ENCODE data around the gene TMEM178B. TPM values are rescaled to one million over a fixed set of nuclear protein-coding genes. Genes with fewer than 3 reads are reported as not detected.

The TMEM178B gene
- total RNA-seq, 4 donors from 2014 or later: 1.3 to 1.8 (median 1.5) TPM

DNA sequence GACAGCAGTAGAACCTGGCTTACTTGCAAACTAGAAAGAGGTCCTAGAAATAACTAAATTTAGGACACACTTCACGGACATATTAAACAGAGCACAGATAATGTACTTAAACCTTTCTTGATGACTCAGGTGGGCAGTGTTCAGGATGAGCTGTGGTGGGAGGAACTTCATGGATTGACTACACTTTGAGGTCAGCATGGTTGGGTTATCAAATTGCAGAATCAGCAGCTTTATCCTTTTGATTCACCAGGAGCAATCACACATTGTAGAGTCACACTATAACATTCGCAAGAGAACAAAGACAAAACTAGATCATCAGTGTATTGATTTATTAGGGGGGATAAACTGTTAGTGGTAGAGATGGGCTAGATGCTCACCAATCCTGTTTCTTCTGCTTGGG lies 438.7 kb downstream of the TMEM178B start:
- no peak for ATAC-seq
- H3K4me1 ChIP-seq: peaks cover 4 to 5% of the 10 kb centered on the region in 2 donors
- peaks cover 0 to 23% (median 3%) of the 10 kb centered on the region in 3 donors for H3K27me3 ChIP-seq

DNA sequence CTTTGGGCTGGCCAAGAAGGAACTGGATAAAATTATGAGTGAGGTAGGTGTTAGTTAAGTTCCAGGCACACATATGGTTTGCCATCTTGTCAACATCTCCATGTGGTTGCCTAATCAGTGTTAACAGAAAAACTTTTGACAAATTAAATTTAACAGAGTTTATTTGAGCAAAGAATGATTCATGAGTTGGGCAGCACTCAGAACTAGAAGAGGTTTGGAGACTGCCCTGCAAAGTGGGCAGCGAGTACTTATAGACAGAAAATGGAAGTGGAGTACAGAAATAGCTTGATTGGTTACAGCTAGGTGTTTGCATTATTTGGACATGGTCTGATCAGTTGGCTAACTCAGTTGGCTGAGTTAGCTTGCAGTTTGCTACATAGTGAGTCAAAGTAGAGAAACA lies 439.9 kb downstream of the TMEM178B start:
- TF ChIP-seq POLR2A (IDR thresholded peaks at IDR 0.05): no peak
- TF ChIP-seq, protein P1, sequence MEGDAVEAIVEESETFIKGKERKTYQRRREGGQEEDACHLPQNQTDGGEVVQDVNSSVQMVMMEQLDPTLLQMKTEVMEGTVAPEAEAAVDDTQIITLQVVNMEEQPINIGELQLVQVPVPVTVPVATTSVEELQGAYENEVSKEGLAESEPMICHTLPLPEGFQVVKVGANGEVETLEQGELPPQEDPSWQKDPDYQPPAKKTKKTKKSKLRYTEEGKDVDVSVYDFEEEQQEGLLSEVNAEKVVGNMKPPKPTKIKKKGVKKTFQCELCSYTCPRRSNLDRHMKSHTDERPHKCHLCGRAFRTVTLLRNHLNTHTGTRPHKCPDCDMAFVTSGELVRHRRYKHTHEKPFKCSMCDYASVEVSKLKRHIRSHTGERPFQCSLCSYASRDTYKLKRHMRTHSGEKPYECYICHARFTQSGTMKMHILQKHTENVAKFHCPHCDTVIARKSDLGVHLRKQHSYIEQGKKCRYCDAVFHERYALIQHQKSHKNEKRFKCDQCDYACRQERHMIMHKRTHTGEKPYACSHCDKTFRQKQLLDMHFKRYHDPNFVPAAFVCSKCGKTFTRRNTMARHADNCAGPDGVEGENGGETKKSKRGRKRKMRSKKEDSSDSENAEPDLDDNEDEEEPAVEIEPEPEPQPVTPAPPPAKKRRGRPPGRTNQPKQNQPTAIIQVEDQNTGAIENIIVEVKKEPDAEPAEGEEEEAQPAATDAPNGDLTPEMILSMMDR (IDR thresholded peaks at IDR 0.05 in 4 of 5, conservative IDR thresholded peaks at IDR 0.05 in 1 of 5): no peak
- ATAC-seq (no peak), DNase-seq (no peak)
- peaks cover 0 to 23% (median 3%) of the 10 kb centered on the region in 3 donors for H3K27me3 ChIP-seq
- peaks cover 4 to 5% of the 10 kb centered on the region in 2 donors for H3K4me1 ChIP-seq
- in situ Hi-C loops (cut with MboI; ENCODE audit: low sequenced_read_pairs in 4 of 4) (no loop called here), intact Hi-C loops (cut with DNase I; ENCODE audit: low total_unique reads) (no loop called here)
- H3K9me3 ChIP-seq: no peaks in the 10 kb centered on the region
- H3K27ac ChIP-seq: no peak overlapping the region
- no peaks in the 10 kb centered on the region for H3K36me3 ChIP-seq
- H3K4me3 ChIP-seq: no peak overlapping the region

More for the DNA sequence above, 438.7 kb downstream of the TMEM178B start:
- DNase-seq: no peak
- TF ChIP-seq POLR2A (IDR thresholded peaks at IDR 0.05): no peak
- TF ChIP-seq, protein P1 (IDR thresholded peaks at IDR 0.05 in 4 of 5, conservative IDR thresholded peaks at IDR 0.05 in 1 of 5): no peak
- intact Hi-C loops (cut with DNase I; ENCODE audit: low total_unique reads) (no loop called here), in situ Hi-C loops (cut with MboI; ENCODE audit: low sequenced_read_pairs in 4 of 4) (no loop called here)
- Histone ChIP-seq H3K27ac (no peak overlapping the region), H3K9me3 (no peaks in the 10 kb centered on the region), H3K36me3 (no peaks in the 10 kb centered on the region), H3K4me3 (peak overlapping the region in 1 of 4 donors; percentile 59)

DNA sequence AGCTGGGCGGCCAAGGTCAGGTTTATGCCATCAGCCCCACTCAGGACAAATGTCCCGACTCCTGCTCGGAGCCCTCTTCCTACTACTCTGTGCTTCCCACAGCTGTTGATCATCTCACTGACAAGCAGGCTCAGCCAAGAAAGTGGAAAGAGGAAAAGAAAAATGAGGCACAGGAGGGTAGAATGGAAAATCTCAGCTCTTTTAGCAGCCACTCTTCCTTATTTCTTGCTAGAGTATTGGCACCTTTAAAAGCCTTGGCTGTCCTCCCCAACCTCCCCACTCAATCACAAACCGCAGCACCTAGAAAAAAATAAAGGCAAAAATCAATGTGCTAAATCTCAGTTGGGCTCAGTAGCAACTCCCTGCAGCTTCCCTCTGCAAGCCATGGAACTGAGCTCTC lies 442.1 kb downstream of the TMEM178B start:
- Histone ChIP-seq H3K36me3 (no peaks in the 10 kb centered on the region), H3K27me3 (peaks cover 0 to 23% (median 3%) of the 10 kb centered on the region in 3 donors), H3K4me3 (no peak overlapping the region), H3K27ac (no peak overlapping the region), H3K4me1 (peaks cover 4 to 5% of the 10 kb centered on the region in 2 donors), H3K9me3 (no peaks in the 10 kb centered on the region)
- in situ Hi-C loops (cut with MboI; ENCODE audit: low sequenced_read_pairs in 4 of 4): no loop called here
- no peak for DNase-seq
- intact Hi-C loops (cut with DNase I; ENCODE audit: low total_unique reads): no loop called here
- TF ChIP-seq POLR2A (IDR thresholded peaks at IDR 0.05): no peak
- TF ChIP-seq, protein P1 (IDR thresholded peaks at IDR 0.05 in 4 of 5, conservative IDR thresholded peaks at IDR 0.05 in 1 of 5): no peak
- no peak for ATAC-seq

DNA sequence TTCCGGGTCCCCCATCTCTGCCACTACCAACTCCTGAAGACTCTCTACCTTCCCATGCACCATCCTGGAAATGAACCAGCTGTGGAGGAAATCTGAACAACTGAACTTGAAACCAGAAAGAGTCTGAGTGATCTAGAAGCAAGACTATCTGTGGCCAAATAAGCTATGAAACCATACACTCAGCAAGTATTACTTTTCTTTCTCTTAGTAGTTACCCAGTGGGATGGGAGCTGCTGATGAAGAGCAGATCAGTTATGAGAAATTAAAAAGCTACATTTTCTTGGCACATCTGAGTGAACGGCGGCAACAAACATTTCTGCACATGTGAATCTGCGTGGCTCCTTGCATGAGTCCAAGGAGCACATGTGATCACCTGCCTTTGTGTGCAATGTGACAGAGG lies 445.8 kb downstream of the TMEM178B start:
- no peaks in the 10 kb centered on the region for H3K4me1 ChIP-seq
- TF ChIP-seq, protein P1 (IDR thresholded peaks at IDR 0.05 in 4 of 5, conservative IDR thresholded peaks at IDR 0.05 in 1 of 5): no peak
- no peak for TF ChIP-seq POLR2A (IDR thresholded peaks at IDR 0.05)
- no peak overlapping the region for H3K27ac ChIP-seq
- no peaks in the 10 kb centered on the region for H3K27me3 ChIP-seq
- no peaks in the 10 kb centered on the region for H3K36me3 ChIP-seq
- intact Hi-C loops (cut with DNase I; ENCODE audit: low total_unique reads) (no loop called here), in situ Hi-C loops (cut with MboI; ENCODE audit: low sequenced_read_pairs in 4 of 4) (no loop called here)
- H3K4me3 ChIP-seq: no peak overlapping the region
- no peak for DNase-seq
- H3K9me3 ChIP-seq: no peaks in the 10 kb centered on the region
- no peak for ATAC-seq
